Mucosa of descending colon (tissue), 3 donors: Measurements from ENCODE around the gene NXPH3. TPM values are rescaled to one million over a fixed set of nuclear protein-coding genes. Genes with fewer than 3 reads are reported as not detected.

Experiments
- ATAC-seq: fragments of 200-7000 bp; cut with Tn5 transposase; one replicate; pipeline ENCODE4 v1.9.1; 2020; ENCODE audit warnings: mild to moderate bottlenecking, moderate library complexity
- DNase-seq, 3 donors: peaks; one replicate each; pipeline ENCODE4 v3.0.0-alpha.2; 2020
- H3K36me3 ChIP-seq: fragments of 200-600 bp; one replicate; pipeline ENCODE4 v1.8.0; 2021; ENCODE audit warnings: low read depth, mild to moderate bottlenecking
- H3K4me1 ChIP-seq: fragments of 200-600 bp; one replicate; pipeline ENCODE4 v1.8.0; 2021; ENCODE audit warnings: low read depth, mild to moderate bottlenecking
- H3K4me3 ChIP-seq: fragments of 200-600 bp; one replicate; pipeline ENCODE4 v1.8.0; 2021; ENCODE audit warnings: mild to moderate bottlenecking
- H3K9me3 ChIP-seq: fragments of 200-600 bp; one replicate; pipeline ENCODE4 v1.8.0; 2021; ENCODE audit warnings: mild to moderate bottlenecking
- intact Hi-C, 2 donors: fragments of 100-400 bp; cut with DNase I in 1 of 2; cut with micrococcal nuclease in 1 of 2; formaldehyde crosslinking; loops; one replicate each; pipeline versions ENCODE4 v1.11.0 to v1.11.1; 2022; cut with DNase I, micrococcal nuclease
- total RNA-seq, 3 donors: library from RNA; stranded (reverse); fragmentation: NEBNext Ultra II Directional in 2 of 3; extraction: Animal tissue kit (Norgen Biotek cat#: 25700) in 2 of 3; gene quantifications; one replicate each; pipeline versions ENCODE4 v1.2.1 to v1.2.4, GENCODE V29; 2021 to 2023
- TF ChIP-seq, protein P1 (sequence below): fragments of 200-600 bp; IDR thresholded peaks from one replicate; pipeline ENCODE4 v1.8.0; 2022; ENCODE audit warnings: antibody characterized with exemption, mild to moderate bottlenecking
- donor health status: DM: no; HTN: no; CAD: no; lungs with moderate emphysema.
- donor health status: DM: no; HTN: no; CAD: no.
- donor health status: DM: no; HTN: yes; CAD: no.

The NXPH3 gene
- total RNA-seq, 3 donors from 2014 or later: 0.93 to 19.9 (median 2.3) TPM

DNA sequence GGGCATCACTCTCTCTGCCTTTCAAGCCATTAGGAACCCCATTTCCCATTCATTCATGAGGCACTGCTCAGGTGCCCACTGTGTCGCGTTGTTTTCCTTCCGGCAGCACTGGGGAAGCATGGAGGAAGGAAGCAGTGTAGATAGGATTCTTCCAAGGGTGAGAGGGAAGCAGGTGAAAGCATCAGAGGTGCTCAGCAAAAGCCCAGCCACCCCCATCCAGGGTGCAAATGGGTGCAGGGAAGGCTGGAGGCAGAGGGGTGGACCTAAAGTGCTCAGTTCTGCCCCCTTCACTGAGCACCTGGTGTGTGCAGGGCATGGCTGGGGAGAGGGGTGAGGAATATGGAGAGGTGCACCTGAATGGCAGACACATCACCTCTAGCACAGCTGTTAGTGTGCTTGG lies 3.4 kb upstream of the NXPH3 start:
- intact Hi-C loops: no loop called here
- no peaks in the 10 kb centered on the region for H3K9me3 ChIP-seq
- no peak overlapping the region for H3K4me3 ChIP-seq
- no peaks in the 10 kb centered on the region for H3K36me3 ChIP-seq
- H3K4me1 ChIP-seq: peaks cover 22% of the 10 kb centered on the region
- no peak for ATAC-seq
- no peak for DNase-seq
- TF ChIP-seq, protein P1, sequence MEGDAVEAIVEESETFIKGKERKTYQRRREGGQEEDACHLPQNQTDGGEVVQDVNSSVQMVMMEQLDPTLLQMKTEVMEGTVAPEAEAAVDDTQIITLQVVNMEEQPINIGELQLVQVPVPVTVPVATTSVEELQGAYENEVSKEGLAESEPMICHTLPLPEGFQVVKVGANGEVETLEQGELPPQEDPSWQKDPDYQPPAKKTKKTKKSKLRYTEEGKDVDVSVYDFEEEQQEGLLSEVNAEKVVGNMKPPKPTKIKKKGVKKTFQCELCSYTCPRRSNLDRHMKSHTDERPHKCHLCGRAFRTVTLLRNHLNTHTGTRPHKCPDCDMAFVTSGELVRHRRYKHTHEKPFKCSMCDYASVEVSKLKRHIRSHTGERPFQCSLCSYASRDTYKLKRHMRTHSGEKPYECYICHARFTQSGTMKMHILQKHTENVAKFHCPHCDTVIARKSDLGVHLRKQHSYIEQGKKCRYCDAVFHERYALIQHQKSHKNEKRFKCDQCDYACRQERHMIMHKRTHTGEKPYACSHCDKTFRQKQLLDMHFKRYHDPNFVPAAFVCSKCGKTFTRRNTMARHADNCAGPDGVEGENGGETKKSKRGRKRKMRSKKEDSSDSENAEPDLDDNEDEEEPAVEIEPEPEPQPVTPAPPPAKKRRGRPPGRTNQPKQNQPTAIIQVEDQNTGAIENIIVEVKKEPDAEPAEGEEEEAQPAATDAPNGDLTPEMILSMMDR: no peak

DNA sequence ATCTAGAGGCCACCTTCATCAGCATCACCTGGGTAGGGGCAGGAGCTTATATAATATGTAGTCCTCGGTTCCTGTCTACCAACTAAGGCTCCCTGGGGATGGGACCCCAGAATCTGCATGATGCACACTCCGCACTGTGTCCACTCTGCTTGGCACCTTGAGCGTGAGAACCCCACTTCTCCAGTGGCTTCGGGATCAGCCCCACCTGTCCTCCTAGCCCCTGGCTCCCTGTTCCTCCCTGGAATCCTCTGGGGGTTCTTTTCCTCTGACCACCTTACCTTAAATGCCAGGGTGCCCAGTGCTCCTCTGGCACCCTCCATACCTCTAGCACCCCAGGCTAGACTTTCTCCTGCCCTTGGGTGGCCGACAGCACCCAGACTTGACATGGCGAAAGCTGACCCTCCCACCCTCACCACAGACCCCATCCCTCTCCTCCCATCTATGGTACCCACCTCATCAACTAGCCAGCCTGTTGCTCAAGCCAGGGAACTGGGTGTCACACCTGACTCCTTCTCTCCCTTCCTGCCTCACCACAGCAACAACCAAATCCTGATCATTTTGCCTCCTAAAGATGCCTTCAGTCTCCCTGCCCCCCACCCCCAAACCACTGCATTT lies 2.8 kb upstream of the NXPH3 start:
- Histone ChIP-seq H3K9me3 (no peaks in the 10 kb centered on the region), H3K36me3 (no peaks in the 10 kb centered on the region), H3K4me3 (no peak overlapping the region), H3K4me1 (peaks cover 22% of the 10 kb centered on the region)
- TF ChIP-seq, protein P1: no peak
- no peak for DNase-seq
- no peak for ATAC-seq
- intact Hi-C loops: no loop called here

DNA sequence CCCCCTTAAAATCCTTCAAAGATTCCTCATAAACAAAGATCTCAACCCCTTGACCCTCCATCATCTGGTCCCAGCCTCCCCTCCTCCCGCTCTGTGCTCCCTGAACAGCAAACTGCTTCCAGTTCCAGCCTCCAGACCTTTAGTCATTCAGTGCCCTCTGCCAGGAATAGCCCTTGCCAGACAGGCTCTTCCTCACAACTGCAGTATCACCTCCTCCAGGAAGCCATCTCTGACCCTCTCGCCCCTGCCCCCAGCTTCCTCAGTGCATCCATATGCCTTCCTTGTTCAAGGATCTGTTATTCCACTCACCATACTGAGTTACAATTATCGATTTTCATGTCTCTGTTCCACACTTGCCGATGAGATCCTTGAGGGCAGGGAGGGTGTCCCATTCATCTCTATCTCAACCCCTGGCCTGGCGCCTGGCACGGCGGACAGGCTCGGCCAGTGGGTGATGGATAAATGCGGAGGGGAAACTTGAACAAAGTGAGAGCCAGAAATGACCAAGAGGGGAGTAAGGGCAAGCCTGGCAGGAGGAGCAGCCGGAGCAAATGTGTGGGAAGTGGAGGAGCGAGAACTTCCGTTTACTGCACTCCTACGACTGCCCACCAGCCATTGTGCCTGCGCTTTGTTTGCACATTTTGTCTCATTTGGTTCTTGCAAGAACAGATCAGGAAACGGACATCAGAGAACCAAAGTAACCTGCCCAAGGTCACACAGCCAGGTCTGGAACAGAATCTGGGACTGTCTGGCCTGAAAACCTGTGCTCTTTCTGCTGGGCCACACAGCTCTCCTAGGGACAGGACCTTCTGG lies 2.0 kb upstream of the NXPH3 start:
- ATAC-seq (no peak), DNase-seq (no peak)
- Histone ChIP-seq H3K36me3 (no peaks in the 10 kb centered on the region), H3K4me1 (peaks cover 22% of the 10 kb centered on the region), H3K9me3 (no peaks in the 10 kb centered on the region), H3K4me3 (no peak overlapping the region)
- TF ChIP-seq, protein P1: no peak
- intact Hi-C loops: no loop called here

DNA sequence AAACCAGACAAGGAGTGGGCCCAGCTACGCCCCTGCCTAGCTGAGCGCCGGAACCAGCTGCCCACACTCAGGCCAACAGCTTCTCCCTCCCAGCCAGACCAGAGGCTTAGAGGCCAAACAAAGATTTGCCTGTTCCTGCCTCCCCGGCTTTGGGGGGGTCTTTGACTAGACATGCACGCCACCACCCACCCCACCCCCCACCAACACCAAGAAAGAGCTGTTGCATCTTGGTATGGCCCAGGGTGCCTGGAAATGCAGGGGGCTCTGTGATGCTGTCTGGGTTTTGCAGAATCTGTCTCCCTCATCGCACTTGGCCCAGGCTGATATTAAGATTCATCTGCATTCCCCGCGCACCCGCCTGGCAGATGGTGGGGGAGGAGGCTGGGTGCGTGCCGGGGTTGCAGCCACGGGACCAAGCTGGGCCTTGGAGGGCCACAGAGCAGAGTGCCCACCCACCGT lies 1.3 kb upstream of the NXPH3 start:
- TF ChIP-seq, protein P1: no peak
- intact Hi-C loops: no loop called here
- no peak for DNase-seq
- Histone ChIP-seq H3K36me3 (no peaks in the 10 kb centered on the region), H3K4me1 (peaks cover 22% of the 10 kb centered on the region), H3K4me3 (no peak overlapping the region), H3K9me3 (no peaks in the 10 kb centered on the region)
- no peak for ATAC-seq

GRCh38 chr17:49574945-49575678 lies 559 bp upstream of the NXPH3 start:
- H3K4me3 ChIP-seq: no peak overlapping the region
- H3K36me3 ChIP-seq: no peaks in the 10 kb centered on the region
- no peak for DNase-seq
- ATAC-seq: no peak
- intact Hi-C loops: no loop called here
- TF ChIP-seq, protein P1: no peak
- no peaks in the 10 kb centered on the region for H3K9me3 ChIP-seq
- peaks cover 18% of the 10 kb centered on the region for H3K4me1 ChIP-seq
